KMS-11 (cell line): Measurements from ENCODE around the gene NTRK3.

ENCODE experiments used
- H2AFZ ChIP-seq: fragments of 200-600 bp; sonication (generic); 2 replicates; pipeline ENCODE4 v1.6.1; 2016; ENCODE audit warnings: antibody characterized with exemption, mixed run types, low read depth
- H3K27ac ChIP-seq: fragments of 200-600 bp; sonication (generic); 2 replicates; pipeline ENCODE4 v1.6.1; 2016; ENCODE audit warnings: mild to moderate bottlenecking, mixed run types
- H3K27me3 ChIP-seq: fragments of 200-600 bp; sonication (generic); 2 replicates; pipeline ENCODE4 v1.6.1; 2017; ENCODE audit warnings: mild to moderate bottlenecking, low read depth, mixed run types, moderate library complexity; ENCODE audit not compliant: insufficient read depth
- H3K36me3 ChIP-seq: fragments of 200-600 bp; sonication (generic); 2 replicates; pipeline ENCODE4 v1.6.1; 2017; ENCODE audit warnings: mild to moderate bottlenecking, mixed run types; ENCODE audit not compliant: insufficient read depth
- H3K4me1 ChIP-seq: fragments of 200-600 bp; sonication (generic); 2 replicates; pipeline ENCODE4 v1.6.1; 2016; ENCODE audit warnings: mild to moderate bottlenecking, low read depth, mixed run types; ENCODE audit not compliant: poor library complexity, severe bottlenecking
- H3K4me2 ChIP-seq: fragments of 200-600 bp; sonication (generic); 2 replicates; pipeline ENCODE4 v1.7.0; 2016; ENCODE audit warnings: mild to moderate bottlenecking, mixed run types
- H3K4me3 ChIP-seq: fragments of 200-600 bp; sonication (generic); IDR thresholded peaks from 2 replicates; pipeline ENCODE4 v1.6.1; 2017; ENCODE audit warnings: low read depth, low read length, mixed read lengths; ENCODE audit not compliant: insufficient read depth
- H3K79me2 ChIP-seq: fragments of 200-600 bp; sonication (generic); 2 replicates; pipeline ENCODE4 v1.6.1; 2016; ENCODE audit warnings: low read depth, mixed run types; ENCODE audit not compliant: insufficient read depth
- H3K9ac ChIP-seq: fragments of 200-600 bp; sonication (generic); 2 replicates; pipeline ENCODE4 v1.6.1; 2016; ENCODE audit warnings: mild to moderate bottlenecking, mixed run types
- H4K20me1 ChIP-seq: fragments of 200-600 bp; sonication (generic); 2 replicates; pipeline ENCODE4 v1.6.1; 2016; ENCODE audit warnings: mild to moderate bottlenecking, mixed run types; ENCODE audit not compliant: insufficient read depth
- TF ChIP-seq, protein P1 (sequence below): fragments of 200-600 bp; sonication (generic); conservative IDR thresholded peaks from 2 replicates; pipeline ENCODE4 v1.6.1; 2017; ENCODE audit warnings: low read depth, mild to moderate bottlenecking, antibody characterized with exemption, low read length, moderate library complexity, mixed read lengths

Gene NTRK3

DNA sequence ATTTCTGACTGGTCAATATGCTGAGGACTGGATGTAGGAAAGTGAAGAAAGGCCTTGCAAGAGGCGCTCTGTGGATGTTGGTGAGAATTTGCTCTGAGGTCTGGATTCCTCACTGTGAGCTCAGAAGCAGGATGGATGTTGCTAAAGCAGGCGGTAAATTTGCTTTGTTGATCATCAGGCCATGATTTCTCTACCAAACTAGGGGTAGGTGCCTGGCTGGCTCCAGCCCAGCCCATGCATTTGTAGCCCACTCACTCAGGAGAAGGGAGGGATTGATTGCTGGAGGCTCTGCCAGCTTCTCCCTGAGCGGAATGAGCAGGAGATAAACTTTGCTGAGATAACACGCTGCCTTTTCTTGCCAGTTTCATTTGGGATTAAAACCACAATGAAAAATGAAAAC lies 44.3 kb upstream of the NTRK3 start:
- H3K27ac ChIP-seq = no peak overlapping the region
- no peaks in the 10 kb centered on the region for H3K4me1 ChIP-seq
- H4K20me1 ChIP-seq = no peaks in the 10 kb centered on the region
- H3K4me2 ChIP-seq = no peak overlapping the region
- no peak overlapping the region for H3K4me3 ChIP-seq
- no peak overlapping the region for H2AFZ ChIP-seq
- H3K27me3 ChIP-seq = no peaks in the 10 kb centered on the region
- TF ChIP-seq, protein P1, sequence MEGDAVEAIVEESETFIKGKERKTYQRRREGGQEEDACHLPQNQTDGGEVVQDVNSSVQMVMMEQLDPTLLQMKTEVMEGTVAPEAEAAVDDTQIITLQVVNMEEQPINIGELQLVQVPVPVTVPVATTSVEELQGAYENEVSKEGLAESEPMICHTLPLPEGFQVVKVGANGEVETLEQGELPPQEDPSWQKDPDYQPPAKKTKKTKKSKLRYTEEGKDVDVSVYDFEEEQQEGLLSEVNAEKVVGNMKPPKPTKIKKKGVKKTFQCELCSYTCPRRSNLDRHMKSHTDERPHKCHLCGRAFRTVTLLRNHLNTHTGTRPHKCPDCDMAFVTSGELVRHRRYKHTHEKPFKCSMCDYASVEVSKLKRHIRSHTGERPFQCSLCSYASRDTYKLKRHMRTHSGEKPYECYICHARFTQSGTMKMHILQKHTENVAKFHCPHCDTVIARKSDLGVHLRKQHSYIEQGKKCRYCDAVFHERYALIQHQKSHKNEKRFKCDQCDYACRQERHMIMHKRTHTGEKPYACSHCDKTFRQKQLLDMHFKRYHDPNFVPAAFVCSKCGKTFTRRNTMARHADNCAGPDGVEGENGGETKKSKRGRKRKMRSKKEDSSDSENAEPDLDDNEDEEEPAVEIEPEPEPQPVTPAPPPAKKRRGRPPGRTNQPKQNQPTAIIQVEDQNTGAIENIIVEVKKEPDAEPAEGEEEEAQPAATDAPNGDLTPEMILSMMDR = no peak
- no peak overlapping the region for H3K9ac ChIP-seq
- H3K36me3 ChIP-seq = no peaks in the 10 kb centered on the region
- H3K79me2 ChIP-seq = no peaks in the 10 kb centered on the region

GRCh38 chr15:88300089-88300488 lies 43.5 kb upstream of the NTRK3 start:
- Histone ChIP-seq H3K4me1 (no peaks in the 10 kb centered on the region), H2AFZ (no peak overlapping the region), H3K79me2 (no peaks in the 10 kb centered on the region), H3K36me3 (no peaks in the 10 kb centered on the region), H3K27me3 (no peaks in the 10 kb centered on the region), H3K4me3 (no peak overlapping the region), H3K27ac (no peak overlapping the region), H3K9ac (no peak overlapping the region), H3K4me2 (no peak overlapping the region), H4K20me1 (no peaks in the 10 kb centered on the region)
- TF ChIP-seq, protein P1 = no peak

DNA sequence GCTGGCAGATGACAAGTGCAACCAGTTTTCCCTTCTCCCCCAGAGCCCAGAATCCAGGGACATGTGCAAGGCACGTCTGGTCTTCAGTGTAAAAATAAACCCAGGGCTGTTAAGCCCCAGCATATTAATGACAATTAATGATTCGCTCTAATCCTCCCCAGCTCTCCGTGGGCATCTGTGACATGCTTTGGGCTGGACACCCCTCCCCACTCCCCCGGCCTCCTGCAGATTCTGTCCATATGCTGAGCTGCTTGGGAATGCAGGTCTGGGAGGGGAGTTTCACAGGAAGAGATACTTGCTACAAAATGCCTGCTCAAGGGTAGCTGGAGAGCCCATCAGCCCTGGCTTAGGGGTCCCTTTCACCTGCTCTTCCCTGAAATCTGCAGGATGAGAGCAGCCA lies 43.0 kb upstream of the NTRK3 start:
- Histone ChIP-seq H3K9ac (no peak overlapping the region), H3K4me2 (no peak overlapping the region), H3K4me1 (no peaks in the 10 kb centered on the region), H3K27ac (no peak overlapping the region), H2AFZ (no peak overlapping the region), H3K36me3 (no peaks in the 10 kb centered on the region), H3K79me2 (no peaks in the 10 kb centered on the region), H4K20me1 (no peaks in the 10 kb centered on the region), H3K27me3 (no peaks in the 10 kb centered on the region), H3K4me3 (no peak overlapping the region)
- TF ChIP-seq, protein P1 = no peak

- Histone ChIP-seq H3K4me1 (no peaks in the 10 kb centered on the region), H4K20me1 (no peaks in the 10 kb centered on the region), H3K36me3 (no peaks in the 10 kb centered on the region), H3K9ac (no peak overlapping the region), H3K27ac (no peak overlapping the region), H3K27me3 (no peaks in the 10 kb centered on the region), H2AFZ (no peak overlapping the region), H3K4me3 (no peak overlapping the region), H3K79me2 (no peaks in the 10 kb centered on the region), H3K4me2 (no peak overlapping the region)
- TF ChIP-seq, protein P1 = no peak
Observed at GRCh38 chr15:88288661-88289060, 32.1 kb upstream of the NTRK3 start.

DNA sequence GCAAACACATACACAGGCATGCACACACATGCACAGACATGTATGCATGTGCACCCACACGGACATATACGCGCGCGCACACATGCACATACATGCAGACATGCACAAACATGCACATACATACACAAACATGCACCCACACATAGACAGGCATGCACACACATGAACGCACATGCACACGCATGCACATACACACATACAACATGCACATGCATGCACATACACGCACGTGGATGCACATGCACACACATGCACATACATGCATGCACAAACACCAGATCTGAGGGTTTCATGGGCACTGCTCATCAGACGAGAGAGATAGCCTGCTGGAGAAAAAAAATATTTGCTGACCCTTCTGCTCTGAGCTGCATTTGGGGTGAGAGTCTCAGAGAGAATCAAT lies 31.7 kb upstream of the NTRK3 start:
- Histone ChIP-seq H3K36me3 (no peaks in the 10 kb centered on the region), H3K4me3 (no peak overlapping the region), H3K4me2 (no peak overlapping the region), H3K4me1 (no peaks in the 10 kb centered on the region), H3K9ac (no peak overlapping the region), H3K27me3 (no peaks in the 10 kb centered on the region), H4K20me1 (no peaks in the 10 kb centered on the region), H3K79me2 (no peaks in the 10 kb centered on the region), H2AFZ (no peak overlapping the region), H3K27ac (no peak overlapping the region)
- TF ChIP-seq, protein P1 = no peak
